ENCODE results near the gene ATP10B.

Gene ATP10B

GRCh38 chr5:160747987-160748386, 104.0 kb downstream of the ATP10B start:
- no peak for TF ChIP-seq CTCF (conservative IDR thresholded peaks at IDR 0.05)
- H3K27ac ChIP-seq = no peak overlapping the region

GRCh38 chr5:160747559-160747958, 104.5 kb downstream of the ATP10B start:
- H3K27ac ChIP-seq = no peak overlapping the region

GRCh38 chr5:160744268-160745101, 107.5 kb downstream of the ATP10B start:
- no peak for TF ChIP-seq CTCF (conservative IDR thresholded peaks at IDR 0.05)
- no peak overlapping the region for H3K27ac ChIP-seq

More at GRCh38 chr5:160747559-160747958, 104.5 kb downstream of the ATP10B start:
- no peak for TF ChIP-seq CTCF (conservative IDR thresholded peaks at IDR 0.05)

GRCh38 chr5:160743027-160743426, 109.0 kb downstream of the ATP10B start:
- TF ChIP-seq CTCF (conservative IDR thresholded peaks at IDR 0.05) = no peak

GRCh38 chr5:160742446-160742845, 109.6 kb downstream of the ATP10B start:
- no peak for TF ChIP-seq CTCF (conservative IDR thresholded peaks at IDR 0.05)
- no peak overlapping the region for H3K27ac ChIP-seq

More at GRCh38 chr5:160743027-160743426, 109.0 kb downstream of the ATP10B start:
- no peak overlapping the region for H3K27ac ChIP-seq

GRCh38 chr5:160727296-160727997, 124.6 kb downstream of the ATP10B start:
- H3K27ac ChIP-seq = no peak overlapping the region
- TF ChIP-seq CTCF (conservative IDR thresholded peaks at IDR 0.05) = no peak

GRCh38 chr5:160726721-160727120, 125.3 kb downstream of the ATP10B start:
- no peak overlapping the region for H3K27ac ChIP-seq
- no peak for TF ChIP-seq CTCF (conservative IDR thresholded peaks at IDR 0.05)

Data from VCaP (cell line).